MM.1S (cell line): ENCODE data around the gene GLA.

Source experiments
- DNase-seq: peaks from one replicate; pipeline ENCODE4 v3.0.0-alpha.2; 2015
- H2AFZ ChIP-seq: fragments of 300-600 bp; sonication (generic); 2 replicates; pipeline ENCODE4 v1.6.0; 2016; ENCODE audit warnings: antibody characterized with exemption, low read length
- H3F3A ChIP-seq: fragments of 300-600 bp; sonication (generic); 2 replicates; pipeline ENCODE4 v1.6.1; 2016; ENCODE audit warnings: mild to moderate bottlenecking, antibody characterized with exemption, low read length, moderate library complexity, mixed read lengths; ENCODE audit not compliant: insufficient read depth
- H3K27ac ChIP-seq: fragments of 300-600 bp; sonication (generic); 2 replicates; pipeline ENCODE4 v1.5.1; 2016; ENCODE audit warnings: mild to moderate bottlenecking, low read length
- H3K27me3 ChIP-seq: fragments of 300-600 bp; sonication (generic); replicated peaks from 2 replicates; pipeline ENCODE4 v1.6.0; 2016; ENCODE audit warnings: low read length; ENCODE audit not compliant: insufficient read depth
- H3K36me3 ChIP-seq: fragments of 300-600 bp; sonication (generic); replicated peaks from 2 replicates; pipeline ENCODE4 v1.6.1; 2016; ENCODE audit warnings: mild to moderate bottlenecking, low read length, mixed read lengths; ENCODE audit not compliant: insufficient read depth
- H3K4me1 ChIP-seq: fragments of 300-600 bp; sonication (generic); 2 replicates; pipeline ENCODE4 v1.6.1; 2016; ENCODE audit warnings: low read length, mixed read lengths
- H3K4me2 ChIP-seq: fragments of 300-600 bp; sonication (generic); 2 replicates; pipeline ENCODE4 v1.6.0; 2016; ENCODE audit warnings: low read depth, low read length
- H3K4me3 ChIP-seq: fragments of 300-600 bp; sonication (generic); 2 replicates; pipeline ENCODE4 v1.5.1; 2016; ENCODE audit warnings: low read length, mixed read lengths
- H3K79me2 ChIP-seq: fragments of 300-600 bp; sonication (generic); 2 replicates; pipeline ENCODE4 v1.6.1; 2016; ENCODE audit warnings: mixed run types, low read length, mixed read lengths
- H3K9ac ChIP-seq: fragments of 300-600 bp; sonication (generic); 2 replicates; pipeline ENCODE4 v1.6.1; 2016; ENCODE audit warnings: low read length, mixed read lengths
- H3K9me2 ChIP-seq: fragments of 300-600 bp; sonication (generic); replicated peaks from 2 replicates; pipeline ENCODE4 v1.6.1; 2016; ENCODE audit warnings: mild to moderate bottlenecking, low read length, mixed read lengths; ENCODE audit not compliant: insufficient read depth
- H3K9me3 ChIP-seq: fragments of 300-600 bp; sonication (generic); replicated peaks from 2 replicates; pipeline ENCODE4 v1.6.1; 2016; ENCODE audit warnings: mild to moderate bottlenecking, low read length, mixed read lengths; ENCODE audit not compliant: insufficient read depth
- H4K20me1 ChIP-seq: fragments of 300-600 bp; sonication (generic); 2 replicates; pipeline ENCODE4 v1.6.1; 2016; ENCODE audit warnings: mild to moderate bottlenecking, low read length, moderate library complexity, mixed read lengths; ENCODE audit not compliant: insufficient read depth
- CTCF ChIP-seq: fragments of 300-600 bp; sonication (generic); IDR thresholded peaks from 2 replicates; pipeline ENCODE4 v1.5.1; 2016; ENCODE audit warnings: antibody characterized with exemption, low read length, mixed read lengths
- EZH2 ChIP-seq: fragments of 300-600 bp; sonication (generic); optimal IDR thresholded peaks from 2 replicates; pipeline ENCODE3; 2017; ENCODE audit warnings: low read depth, mild to moderate bottlenecking, antibody characterized with exemption, low read length, mixed read lengths
- EZH2phosphoT487 ChIP-seq: fragments of 300-600 bp; sonication (generic); IDR thresholded peaks from 2 replicates; pipeline ENCODE4 v1.6.1; 2018; ENCODE audit warnings: antibody characterized with exemption, low read length

The GLA gene

GRCh38 chrX:101365301-101365795 is 42.4 kb downstream of the GLA start:
- no peak overlapping the region for H3K9ac ChIP-seq
- no peak overlapping the region for H2AFZ ChIP-seq
- no peaks in the 10 kb centered on the region for H3K79me2 ChIP-seq
- DNase-seq: no peak
- no peak overlapping the region for H3K27ac ChIP-seq
- no peaks in the 10 kb centered on the region for H3K36me3 ChIP-seq
- no peak for TF ChIP-seq EZH2
- TF ChIP-seq EZH2phosphoT487: no peak
- no peak for TF ChIP-seq CTCF
- H3K9me3 ChIP-seq: no peaks in the 10 kb centered on the region
- no peaks in the 10 kb centered on the region for H3F3A ChIP-seq
- H3K27me3 ChIP-seq: no peaks in the 10 kb centered on the region
- no peak overlapping the region for H3K4me3 ChIP-seq
- no peak overlapping the region for H3K4me2 ChIP-seq
- H3K4me1 ChIP-seq: peaks cover 3% of the 10 kb centered on the region
- H3K9me2 ChIP-seq: no peaks in the 10 kb centered on the region
- H4K20me1 ChIP-seq: no peaks in the 10 kb centered on the region

- H3K4me3 ChIP-seq: no peak overlapping the region
- no peak overlapping the region for H3K4me2 ChIP-seq
- no peaks in the 10 kb centered on the region for H3K9me2 ChIP-seq
- H3K79me2 ChIP-seq: no peaks in the 10 kb centered on the region
- no peak for TF ChIP-seq CTCF
- TF ChIP-seq EZH2phosphoT487: no peak
- TF ChIP-seq EZH2: no peak
- H3K9ac ChIP-seq: no peak overlapping the region
- H3K27ac ChIP-seq: no peak overlapping the region
- H3K36me3 ChIP-seq: no peaks in the 10 kb centered on the region
- no peaks in the 10 kb centered on the region for H3F3A ChIP-seq
- H3K4me1 ChIP-seq: peaks cover 7% of the 10 kb centered on the region; the same call in 1 of the 2 replicates
- H3K9me3 ChIP-seq: no peaks in the 10 kb centered on the region
- no peaks in the 10 kb centered on the region for H3K27me3 ChIP-seq
- no peaks in the 10 kb centered on the region for H4K20me1 ChIP-seq
- no peak overlapping the region for H2AFZ ChIP-seq
- no peak for DNase-seq
Measured at GRCh38 chrX:101362757-101363156, 45.0 kb downstream of the GLA start.

- no peaks in the 10 kb centered on the region for H3K36me3 ChIP-seq
- no peak for DNase-seq
- H3K9me2 ChIP-seq: no peaks in the 10 kb centered on the region
- no peaks in the 10 kb centered on the region for H3K27me3 ChIP-seq
- no peak overlapping the region for H3K9ac ChIP-seq
- TF ChIP-seq EZH2 (no peak), CTCF (no peak), EZH2phosphoT487 (no peak)
- H3K4me2 ChIP-seq: no peak overlapping the region
- H3K4me3 ChIP-seq: no peak overlapping the region
- no peaks in the 10 kb centered on the region for H3F3A ChIP-seq
- peaks cover 11% of the 10 kb centered on the region; the same call in 1 of the 2 replicates for H3K4me1 ChIP-seq
- H3K79me2 ChIP-seq: no peaks in the 10 kb centered on the region
- H2AFZ ChIP-seq: no peak overlapping the region
- no peak overlapping the region for H3K27ac ChIP-seq
- no peaks in the 10 kb centered on the region for H4K20me1 ChIP-seq
- H3K9me3 ChIP-seq: no peaks in the 10 kb centered on the region
Measured at GRCh38 chrX:101362116-101362515, 45.6 kb downstream of the GLA start.
